ENCODE data around the gene CFC1B.
"Not testable (repeated sequence)": the region's sequence is repeated elsewhere in the genome, so short reads cannot be mapped to it uniquely, and the experiment has no call there.

The CFC1B gene

DNA sequence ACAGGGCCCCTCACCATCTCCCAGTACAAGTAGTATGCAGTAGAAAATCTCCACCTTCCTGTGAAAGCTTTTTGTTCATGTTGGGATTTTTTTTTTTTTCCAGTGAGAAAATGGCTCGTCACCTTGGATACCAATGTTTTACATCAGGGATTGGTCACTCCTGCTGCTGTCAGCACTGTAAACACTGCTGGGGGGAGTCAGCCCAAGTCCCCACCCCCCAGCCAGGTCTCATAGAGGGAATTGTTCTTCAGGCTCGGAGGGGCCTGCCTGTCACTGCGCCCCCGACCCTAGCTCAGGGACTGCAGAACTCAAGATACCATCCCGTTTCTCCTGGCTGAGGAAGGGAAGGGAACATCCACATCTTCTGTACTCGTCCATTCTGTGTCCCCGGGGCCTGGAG is at the start of gene CFC1B:
Gene CFC1B (plus strand): TSS at position 231 of the 400 bp plus-strand sequence. CDS start 263 bp downstream, outside the sequence.
- not testable (repeated sequence) for DNase-seq (ENCODE audit: low spot score)

DNA sequence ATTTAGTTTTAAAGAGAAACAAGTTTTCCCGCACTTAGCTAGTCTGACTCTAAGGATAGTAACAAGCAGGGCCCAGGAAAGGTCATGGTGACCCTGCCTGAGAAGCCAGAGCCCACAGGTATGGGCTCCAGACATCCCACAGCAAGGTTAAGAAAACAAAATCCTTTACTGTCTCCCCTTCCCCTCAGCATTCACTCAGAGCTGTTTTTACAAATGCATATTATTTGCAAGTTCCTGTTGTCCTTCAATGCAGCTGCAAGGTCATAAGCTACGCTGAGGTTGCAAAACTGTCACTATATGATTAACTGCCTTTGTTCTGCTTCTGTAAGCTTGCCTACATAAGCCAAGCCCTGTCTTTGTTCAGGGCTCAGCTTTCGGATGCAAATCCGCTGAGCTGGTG is 29.9 kb upstream of the CFC1B start:
- DNase-seq (ENCODE audit: low spot score) = not testable (repeated sequence)

DNA sequence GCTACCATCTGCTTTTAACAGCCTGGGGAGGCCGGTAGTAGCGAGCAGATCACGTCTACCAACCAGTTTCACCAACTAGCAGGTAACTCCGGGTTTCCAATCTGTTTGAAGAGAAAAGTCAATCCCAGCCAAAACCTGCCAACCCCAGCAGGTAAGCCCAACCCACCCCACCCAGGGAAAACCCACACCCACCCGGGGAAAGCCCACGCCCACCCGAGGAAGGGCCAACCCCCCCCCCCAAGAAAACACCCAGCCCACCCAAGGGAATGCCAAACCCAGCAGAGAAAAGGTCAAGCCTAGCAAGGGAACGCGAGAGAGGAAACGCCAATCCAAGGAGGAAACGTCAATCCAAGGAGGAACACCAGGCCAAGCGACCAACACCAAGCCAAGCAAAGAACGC is 11.8 kb upstream of the CFC1B start, which contains the start of gene POTEI:
Gene POTEI (minus strand): TSS at position 101 of the 400 bp plus-strand sequence. CDS start 93 bp downstream, at position 8.
- DNase-seq (ENCODE audit: low spot score) = not testable (repeated sequence)

DNA sequence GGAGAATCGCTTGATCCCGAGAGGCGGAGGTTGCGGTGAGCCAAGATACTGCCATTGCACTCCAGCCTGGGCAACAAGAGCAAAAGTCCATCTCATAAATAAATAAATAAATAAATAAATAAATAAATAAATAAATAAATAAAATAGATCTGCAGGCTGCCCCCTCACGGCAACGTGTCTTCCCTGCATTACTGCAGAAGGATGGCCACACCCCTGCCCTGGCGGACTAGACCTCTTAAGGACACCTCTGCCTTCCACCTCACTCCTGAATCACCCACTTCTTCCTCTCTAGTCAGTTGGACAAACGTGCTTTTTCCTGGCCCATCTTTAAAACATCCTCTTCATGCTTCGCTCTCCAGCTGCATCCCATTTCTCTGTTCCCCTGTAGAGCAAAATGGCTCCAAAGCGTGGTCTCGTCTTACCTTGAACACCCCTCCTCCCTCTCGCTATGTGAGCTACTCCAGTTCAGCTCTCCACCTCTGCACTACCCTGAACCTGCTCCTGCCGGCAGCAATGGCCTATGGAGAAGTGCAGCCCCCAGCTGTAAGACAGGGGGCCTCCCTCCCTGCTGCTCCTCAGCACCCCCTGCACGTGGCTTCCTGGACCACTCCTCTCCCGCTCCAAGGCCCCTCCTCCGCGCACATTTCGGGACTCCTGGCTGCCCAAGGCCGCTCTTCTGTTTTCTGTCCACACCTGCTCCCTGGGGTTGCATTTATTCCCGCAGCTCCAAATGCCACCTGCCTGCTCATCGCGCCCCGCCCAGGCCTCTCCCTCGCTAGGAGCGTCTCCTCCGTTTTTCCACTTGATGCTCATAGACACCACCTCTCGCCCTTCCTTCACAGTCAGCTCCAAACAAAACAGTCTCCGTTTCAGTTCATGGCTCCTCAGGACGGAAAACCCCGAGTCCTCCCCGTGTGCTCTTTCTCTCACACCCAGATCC is 9.9 kb upstream of the CFC1B start:
- not testable (repeated sequence) for DNase-seq (ENCODE audit: low spot score)

DNA sequence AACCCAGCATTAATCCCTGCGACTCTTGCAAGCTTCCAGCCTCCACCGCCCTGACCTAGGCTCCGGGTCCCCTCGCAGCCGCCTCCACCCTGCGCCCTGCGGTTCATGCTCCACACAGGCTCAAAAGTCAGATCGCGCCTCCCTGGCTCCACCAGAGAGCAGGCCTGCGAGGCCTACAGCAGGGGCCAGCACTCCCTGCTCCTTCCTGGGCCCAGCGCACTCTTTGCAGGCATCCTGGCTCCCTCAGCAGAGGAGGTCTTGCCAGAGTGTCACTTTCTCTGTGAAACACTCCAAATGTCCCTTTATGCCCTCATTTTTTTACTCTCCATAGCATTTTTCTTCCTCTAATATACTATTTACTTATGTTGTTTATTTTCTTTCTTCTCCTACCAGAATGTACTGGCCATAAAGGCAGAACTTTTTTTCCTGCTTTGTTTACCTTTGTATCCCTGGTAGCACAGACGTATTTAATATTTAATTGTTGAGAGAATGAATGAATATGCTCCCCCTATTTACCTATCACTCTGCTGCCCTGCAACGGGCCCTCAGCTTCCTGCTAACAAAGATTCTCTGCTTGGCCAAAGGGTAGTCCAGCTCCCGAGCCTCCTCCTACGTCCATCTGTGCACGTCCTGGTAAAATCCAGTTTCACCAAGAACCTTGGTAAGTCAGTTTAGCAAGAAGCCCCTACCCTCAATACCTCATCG is 9.1 kb upstream of the CFC1B start:
- DNase-seq (ENCODE audit: low spot score) = not testable (repeated sequence)

DNA sequence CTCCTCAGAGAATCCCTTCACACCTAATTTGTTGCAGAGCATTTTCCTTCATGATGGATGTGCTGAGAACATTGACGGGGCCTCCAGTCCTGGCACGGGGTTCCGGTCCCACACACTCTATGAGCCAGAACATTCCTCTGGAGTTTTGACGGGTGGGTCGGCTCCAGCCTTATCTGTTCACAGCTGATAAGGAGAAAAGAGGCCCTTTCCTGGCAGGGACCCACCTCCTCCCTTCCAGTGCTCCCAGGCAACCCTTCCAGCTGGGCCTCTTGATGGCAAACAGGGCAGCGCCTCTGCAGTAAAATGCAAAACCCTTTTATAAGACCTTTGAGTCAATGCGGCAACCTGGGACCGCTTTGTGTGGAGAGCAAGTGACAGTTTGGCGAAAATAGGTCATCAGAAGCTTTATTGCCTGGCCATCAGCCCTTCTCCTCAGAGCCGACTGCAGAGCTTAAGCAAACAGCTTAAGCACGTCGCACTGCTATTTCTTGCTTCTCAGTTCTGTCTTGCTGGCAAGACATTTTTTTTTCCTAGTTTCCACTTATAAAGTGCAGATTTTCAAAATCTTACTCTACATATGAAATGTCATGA is 2.4 kb upstream of the CFC1B start:
- not testable (repeated sequence) for DNase-seq (ENCODE audit: low spot score)

DNA sequence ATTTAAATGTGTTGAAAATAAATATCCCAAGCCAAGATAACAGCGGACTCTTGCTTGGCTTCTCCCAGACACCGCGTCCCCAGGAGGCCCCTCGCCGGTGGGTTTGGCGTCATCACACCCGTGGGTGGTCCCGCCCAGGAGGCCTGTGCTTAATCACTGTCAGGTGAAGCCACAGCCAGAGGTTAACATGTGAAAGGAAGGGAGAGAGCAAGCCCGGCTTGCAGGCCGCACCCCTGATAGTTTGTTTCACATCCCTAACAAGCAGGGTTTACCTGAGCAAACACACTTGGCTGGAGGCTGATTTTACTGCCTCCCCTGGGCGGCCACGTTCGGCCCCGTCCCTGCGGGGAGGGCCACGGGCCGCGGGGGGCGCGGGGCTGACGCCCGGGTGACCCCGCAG is 1.4 kb downstream of the CFC1B start:
- DNase-seq (ENCODE audit: low spot score) = not testable (repeated sequence)

DNA sequence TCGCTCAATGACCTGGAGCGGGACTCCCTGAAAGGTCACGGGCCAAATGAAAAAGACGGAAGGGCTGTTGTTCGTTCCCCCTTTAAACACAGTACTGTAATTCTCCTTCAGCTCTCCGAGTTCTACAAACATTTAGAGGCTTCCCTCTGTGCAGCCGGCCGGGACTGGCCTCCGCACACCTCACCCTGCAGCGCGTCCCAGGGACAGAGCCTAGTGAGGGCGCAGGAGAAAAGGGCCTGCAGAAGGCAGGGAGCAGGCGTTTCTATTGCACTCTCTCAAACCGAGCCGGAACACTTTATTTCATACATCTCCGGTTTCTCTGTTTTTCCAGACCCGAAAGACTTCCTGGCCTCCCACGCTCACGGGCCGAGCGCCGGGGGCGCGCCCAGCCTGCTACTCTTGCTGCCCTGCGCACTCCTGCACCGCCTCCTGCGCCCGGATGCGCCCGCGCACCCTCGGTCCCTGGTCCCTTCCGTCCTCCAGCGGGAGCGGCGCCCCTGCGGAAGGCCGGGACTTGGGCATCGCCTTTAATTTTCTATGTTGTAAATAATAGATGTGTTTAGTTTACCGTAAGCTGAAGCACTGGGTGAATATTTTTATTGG is 6.4 kb downstream of the CFC1B start:
- not testable (repeated sequence) for DNase-seq (ENCODE audit: low spot score)

DNA sequence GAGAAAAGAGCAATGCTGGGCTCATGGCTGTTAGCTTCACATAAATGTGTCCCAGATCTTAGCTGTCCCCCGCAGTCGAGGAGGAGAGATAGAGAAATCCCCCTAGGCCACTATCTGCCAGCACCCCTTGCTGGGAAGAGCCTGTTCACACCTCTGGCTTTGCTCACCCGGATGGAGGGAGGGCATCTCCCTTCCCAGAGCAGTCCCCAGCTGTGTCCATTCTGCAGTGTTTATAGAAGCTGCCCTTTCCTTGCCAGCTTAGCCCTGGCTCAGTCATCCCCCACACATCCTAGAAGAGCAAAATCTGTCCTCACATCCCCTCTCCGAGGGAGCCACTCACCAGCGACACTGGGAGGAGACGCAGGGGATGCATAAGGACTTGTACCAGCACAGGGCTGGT is 8.5 kb downstream of the CFC1B start:
- not testable (repeated sequence) for DNase-seq (ENCODE audit: low spot score)

DNA sequence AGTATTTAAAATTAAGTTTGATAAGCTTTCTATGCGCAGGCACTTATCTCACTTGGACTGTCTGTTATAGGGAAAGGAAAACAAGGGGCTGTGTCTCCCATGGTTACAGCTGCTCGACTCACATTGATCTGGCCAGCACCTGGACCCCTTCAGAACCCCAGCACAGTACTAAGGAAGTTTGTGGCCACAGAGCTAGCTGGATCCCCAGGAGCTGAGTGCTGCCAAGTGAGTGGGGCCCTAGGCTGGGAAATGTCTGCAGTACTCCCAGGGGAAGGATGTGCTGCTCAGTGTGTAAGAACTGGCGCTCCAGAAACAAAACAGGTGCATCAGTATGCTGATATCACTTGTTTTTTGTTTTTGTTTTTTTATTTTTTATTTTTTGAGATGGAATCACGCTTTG is 9.2 kb downstream of the CFC1B start:
- DNase-seq (ENCODE audit: low spot score) = not testable (repeated sequence)

DNA sequence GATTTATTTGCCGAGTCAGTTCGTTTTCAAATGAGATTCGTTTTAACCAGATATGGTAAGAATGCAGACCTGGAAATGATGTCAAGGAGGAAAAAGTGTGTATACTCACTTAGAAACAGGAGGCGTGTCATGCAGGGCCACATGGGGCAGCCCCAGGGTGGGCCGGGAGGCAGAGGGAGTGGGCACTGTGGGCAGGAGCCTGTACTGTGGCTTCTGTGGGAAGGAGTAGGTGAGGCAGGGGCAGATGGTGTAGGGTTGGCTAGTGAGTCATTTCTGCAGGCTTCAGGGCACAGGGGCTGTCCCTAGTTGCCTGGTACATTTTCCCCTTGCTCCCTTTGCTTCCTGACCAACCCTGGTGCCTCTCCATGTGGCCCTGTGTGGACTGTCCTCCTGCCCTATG is 10.2 kb downstream of the CFC1B start:
- not testable (repeated sequence) for DNase-seq (ENCODE audit: low spot score)

DNA sequence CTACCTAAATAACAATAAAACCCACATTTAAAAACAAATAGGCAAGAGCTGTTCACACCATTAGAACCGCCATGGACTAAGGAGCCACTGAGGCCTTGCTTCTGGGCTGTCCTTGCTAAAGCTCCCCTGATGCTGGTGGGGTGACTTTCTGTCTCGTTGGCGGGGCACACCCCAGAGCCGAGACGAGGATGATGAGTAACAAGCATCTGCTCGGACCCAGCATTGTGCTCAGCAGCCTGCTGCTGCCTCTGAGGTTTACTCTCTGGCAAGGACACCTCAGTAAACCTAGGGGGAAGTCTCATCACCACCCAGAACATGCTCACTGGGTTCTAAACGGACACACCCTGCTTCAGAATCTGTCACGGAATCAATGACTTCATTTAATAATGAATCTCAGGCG is 10.7 kb downstream of the CFC1B start:
- DNase-seq (ENCODE audit: low spot score) = not testable (repeated sequence)

DNA sequence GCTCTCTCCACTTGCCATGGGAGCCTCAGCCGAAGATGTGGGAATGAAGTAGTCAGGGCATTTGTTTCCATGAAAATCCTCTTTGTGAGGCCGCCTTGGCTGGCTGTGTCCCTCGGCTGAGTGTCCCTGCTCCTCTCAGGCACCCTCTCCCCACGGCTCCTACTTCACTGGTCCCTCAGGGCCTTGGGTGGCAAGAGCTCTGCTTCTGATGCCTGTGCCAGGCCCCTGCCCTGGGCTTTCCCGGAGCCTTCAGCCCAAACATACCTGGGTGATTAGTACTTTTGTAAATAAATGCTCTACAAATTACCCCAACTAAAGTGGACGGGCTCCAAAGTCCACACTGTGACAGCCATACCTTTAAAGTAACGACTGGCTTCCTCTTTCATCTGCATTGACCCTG is 15.6 kb downstream of the CFC1B start:
- DNase-seq (ENCODE audit: low spot score) = not testable (repeated sequence)

DNA sequence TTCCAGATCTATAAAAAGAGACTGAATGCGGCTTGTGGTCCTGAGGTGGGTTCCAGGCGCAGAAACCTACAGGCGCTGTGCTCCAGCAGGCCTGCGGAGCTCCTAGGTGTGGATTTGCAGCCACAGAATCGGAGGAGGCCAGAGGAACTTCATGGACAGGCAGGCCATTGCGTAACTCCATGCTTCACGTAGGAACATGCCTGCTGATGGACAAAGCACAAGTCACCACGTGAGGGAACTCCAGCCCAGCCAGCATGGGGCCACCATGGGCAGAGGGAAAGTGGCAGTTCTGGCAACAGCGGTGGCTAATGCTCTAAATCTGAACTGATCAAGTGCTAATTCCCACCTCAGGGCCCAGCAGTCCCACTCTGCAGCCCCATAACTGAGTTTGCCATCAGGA is 17.2 kb downstream of the CFC1B start:
- DNase-seq (ENCODE audit: low spot score) = not testable (repeated sequence)

DNA sequence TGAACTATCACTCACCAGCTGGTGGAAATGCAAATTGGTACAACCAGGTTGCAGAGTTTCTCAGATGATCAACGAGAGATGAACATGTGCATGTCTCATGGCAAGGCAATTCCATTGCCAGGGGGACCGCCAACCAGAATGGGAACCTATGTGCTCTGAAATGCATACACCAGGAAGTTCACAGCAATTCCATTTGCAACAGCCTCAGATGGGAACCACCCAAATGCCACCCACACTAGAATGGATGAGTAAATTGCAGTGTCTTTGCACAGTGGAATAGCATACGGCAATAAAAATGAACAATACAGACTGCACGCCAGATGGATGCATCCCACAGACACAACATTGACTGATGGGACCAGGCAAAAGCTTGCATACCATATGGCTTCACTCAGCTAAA is 21.8 kb downstream of the CFC1B start:
- not testable (repeated sequence) for DNase-seq (ENCODE audit: low spot score)

DNA sequence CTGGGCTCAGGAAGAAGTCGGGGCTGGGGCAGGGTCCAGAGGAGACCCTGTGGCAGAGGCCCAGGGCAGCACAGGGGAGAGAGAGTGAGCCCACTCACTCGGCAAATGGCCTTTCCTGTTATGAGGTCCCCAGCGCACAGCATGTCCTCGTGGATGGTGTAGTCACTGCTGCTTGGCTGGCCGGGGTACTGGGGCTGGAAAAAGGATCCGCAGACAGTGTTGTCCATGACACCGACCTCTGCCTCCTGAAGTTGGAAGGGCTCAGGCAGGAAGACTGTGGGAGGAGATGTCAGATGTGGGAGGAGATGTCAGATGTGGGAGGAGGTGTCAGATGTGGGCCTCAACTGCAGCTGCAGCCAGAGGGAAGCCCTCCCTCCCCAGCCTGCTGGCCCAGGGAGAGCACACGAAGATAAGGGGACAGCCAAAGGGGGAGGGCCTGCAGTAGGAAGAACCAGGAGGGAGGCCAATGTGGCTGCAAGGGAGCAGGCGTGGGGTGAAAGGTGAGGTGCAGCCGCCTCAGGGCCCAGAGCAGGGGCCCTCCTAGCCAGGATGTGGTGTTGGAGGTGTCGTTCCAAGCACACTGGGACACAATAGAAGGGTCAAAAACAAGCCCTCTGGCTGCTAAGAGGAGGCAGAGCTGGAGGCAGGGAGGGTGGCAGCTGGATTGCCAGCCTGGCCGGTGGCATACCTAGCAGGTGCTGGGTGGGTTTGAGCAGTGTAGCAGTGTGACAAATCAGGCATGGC is 22.9 kb downstream of the CFC1B start:
- DNase-seq (ENCODE audit: low spot score) = not testable (repeated sequence)

DNA sequence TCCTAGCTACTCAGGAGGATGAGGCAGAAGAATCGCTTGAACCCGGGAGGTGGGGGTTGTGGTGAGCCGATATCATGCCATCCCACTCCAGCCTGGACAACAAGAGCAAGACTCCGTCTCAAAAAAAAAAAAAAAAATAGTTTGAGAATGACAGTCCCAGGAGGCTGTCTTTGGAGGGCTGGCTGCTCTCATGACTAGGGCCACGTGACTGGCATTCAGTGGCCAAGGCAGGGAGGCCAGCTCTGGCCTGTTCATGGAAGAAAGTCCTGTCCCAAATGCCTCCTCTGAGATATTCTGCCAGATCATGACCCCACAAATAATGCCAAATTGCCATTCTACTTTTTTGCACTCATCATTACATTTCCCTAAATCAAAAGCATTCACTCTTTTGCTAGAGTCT is 24.0 kb downstream of the CFC1B start:
- DNase-seq (ENCODE audit: low spot score) = not testable (repeated sequence)

DNA sequence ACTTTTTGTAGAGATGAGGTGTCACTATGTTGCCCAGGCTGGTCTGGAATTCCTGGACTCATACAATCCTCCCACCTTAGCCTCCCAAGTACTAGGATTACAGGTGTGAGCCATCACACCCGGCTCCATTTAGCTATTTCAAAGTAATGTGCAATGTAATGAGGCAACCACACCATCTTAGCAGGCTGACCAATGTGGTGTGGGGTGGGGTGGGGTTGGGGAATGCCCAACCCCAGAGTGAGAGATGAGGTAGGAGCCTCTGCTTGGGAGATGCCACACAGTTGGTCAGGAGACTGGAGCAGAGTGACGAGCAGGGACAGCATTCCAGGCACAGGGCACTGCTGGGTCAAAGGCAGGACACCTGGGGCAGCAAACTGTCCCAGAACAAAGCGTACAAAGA is 27.4 kb downstream of the CFC1B start:
- not testable (repeated sequence) for DNase-seq (ENCODE audit: low spot score)

DNA sequence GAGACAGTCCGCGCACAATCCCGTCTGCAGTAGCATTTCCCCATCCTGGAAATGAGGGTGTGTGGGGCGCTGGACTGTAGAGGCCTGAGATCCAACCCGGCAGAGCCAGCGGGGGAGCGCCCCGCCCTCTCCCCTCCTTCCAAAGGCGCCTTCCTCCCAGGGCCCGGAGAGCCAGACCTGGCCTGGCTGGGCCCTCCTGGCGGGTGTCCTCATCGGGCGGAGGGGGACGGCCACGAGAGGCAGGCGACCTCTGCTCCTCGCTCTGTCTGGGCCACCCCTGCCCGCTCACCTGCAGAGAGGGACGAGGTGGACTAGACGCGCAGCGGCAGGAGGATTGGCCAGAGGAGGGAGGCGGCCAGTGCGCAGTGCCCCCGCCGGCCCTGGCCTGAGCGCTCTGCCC is 28.5 kb downstream of the CFC1B start:
- DNase-seq (ENCODE audit: low spot score) = not testable (repeated sequence)

DNA sequence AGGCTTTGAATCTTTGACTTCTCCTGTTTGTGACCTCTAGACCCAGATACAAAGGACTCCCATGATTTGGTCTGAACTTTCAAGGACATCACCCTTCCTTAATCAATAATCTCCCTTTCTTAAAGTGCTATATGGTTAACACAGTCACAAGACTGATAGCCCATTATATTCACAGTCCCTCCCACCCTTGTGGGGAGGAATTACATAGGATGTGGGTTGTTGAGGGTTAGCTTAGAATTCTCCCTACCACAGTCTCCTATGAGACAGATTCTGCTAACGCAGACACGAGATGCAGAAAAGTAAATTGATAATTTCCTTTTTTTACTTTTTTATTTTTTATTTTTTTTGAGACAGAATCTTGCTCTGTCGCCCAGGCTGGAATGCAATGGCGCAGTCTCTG is 33.2 kb downstream of the CFC1B start:
- DNase-seq (ENCODE audit: low spot score) = not testable (repeated sequence)

DNA sequence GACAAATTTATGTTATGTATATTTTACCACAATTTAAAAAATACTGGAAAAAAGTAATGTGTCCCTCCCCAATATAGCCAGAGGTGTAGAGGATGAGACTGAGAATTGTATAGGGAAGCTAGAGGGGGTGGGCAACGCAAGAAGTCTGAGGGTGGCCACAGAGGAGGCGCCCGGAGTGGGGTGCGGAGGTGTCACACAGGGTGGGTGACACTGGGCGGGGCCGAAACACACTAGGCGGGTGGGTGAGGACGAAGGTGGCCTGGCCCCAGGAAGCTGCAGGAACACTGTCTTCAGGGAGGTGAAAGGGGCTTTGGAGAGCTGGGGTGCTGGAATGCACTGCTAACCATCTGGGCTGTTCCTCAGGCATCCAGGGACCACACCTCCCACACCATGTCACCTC is 35.4 kb downstream of the CFC1B start:
- DNase-seq (ENCODE audit: low spot score) = not testable (repeated sequence)
